Calu3 (cell line): ENCODE data around the gene IER2. TPM values are rescaled to one million over a fixed set of nuclear protein-coding genes. Genes with fewer than 3 reads are reported as not detected.

Source experiments
- BruUV-seq: library from RNA; stranded (reverse); fragments of 400-500 nt; replicated peaks from 2 replicates; lab custom pipeline; 2021; lab: Mats Ljungman, UMichigan
- CTCF ChIA-PET: fragments of 300-600 bp; sonication (Branson Sonifier 250); formaldehyde crosslinking; loops from one replicate; lab custom pipeline; 2022; ENCODE audit warnings: antibody characterized with exemption; lab: Charles Lee
- DNase-seq: peaks from one replicate; pipeline ENCODE4 v3.0.0; 2022
- H3K27ac Mint-ChIP-seq: one replicate; pipeline ENCODE4 v1.8.0; 2022; ENCODE audit warnings: mixed read lengths; ENCODE audit not compliant: unreplicated experiment
- H3K27me3 Mint-ChIP-seq: one replicate; pipeline ENCODE4 v1.8.0; 2022; ENCODE audit warnings: mixed read lengths; ENCODE audit not compliant: unreplicated experiment
- H3K36me3 Mint-ChIP-seq: one replicate; pipeline ENCODE4 v1.8.0; 2022; ENCODE audit warnings: mild to moderate bottlenecking, moderate library complexity, mixed read lengths; ENCODE audit not compliant: insufficient read depth, unreplicated experiment
- H3K4me1 Mint-ChIP-seq: one replicate; pipeline ENCODE4 v1.8.0; 2022; ENCODE audit warnings: mild to moderate bottlenecking, low read depth, mixed read lengths; ENCODE audit not compliant: unreplicated experiment
- H3K4me3 Mint-ChIP-seq: one replicate; pipeline ENCODE4 v1.8.0; 2022; ENCODE audit warnings: mild to moderate bottlenecking, low read depth, moderate library complexity, mixed read lengths; ENCODE audit not compliant: unreplicated experiment
- H3K9me3 Mint-ChIP-seq: one replicate; pipeline ENCODE4 v1.8.0; 2022; ENCODE audit warnings: low read depth, mixed read lengths; ENCODE audit not compliant: unreplicated experiment
- intact Hi-C: fragments of 100-400 bp; cut with micrococcal nuclease; formaldehyde crosslinking; loops from one replicate; pipeline ENCODE4 v1.10.0; 2022; ENCODE audit not compliant: unreplicated experiment
- total RNA-seq: library from RNA; stranded (reverse); gene quantifications from 2 replicates; pipeline ENCODE4 v1.2.3, GENCODE V29; 2022
- TF ChIP-seq, protein P1 (sequence below): fragments of 200-600 bp; IDR thresholded peaks from one replicate; pipeline ENCODE4 v1.8.0; 2022; ENCODE audit warnings: antibody characterized with exemption; ENCODE audit not compliant: unreplicated experiment

The IER2 gene
- total RNA-seq, 1 experiment from 2014 or later = 96.3 TPM

DNA sequence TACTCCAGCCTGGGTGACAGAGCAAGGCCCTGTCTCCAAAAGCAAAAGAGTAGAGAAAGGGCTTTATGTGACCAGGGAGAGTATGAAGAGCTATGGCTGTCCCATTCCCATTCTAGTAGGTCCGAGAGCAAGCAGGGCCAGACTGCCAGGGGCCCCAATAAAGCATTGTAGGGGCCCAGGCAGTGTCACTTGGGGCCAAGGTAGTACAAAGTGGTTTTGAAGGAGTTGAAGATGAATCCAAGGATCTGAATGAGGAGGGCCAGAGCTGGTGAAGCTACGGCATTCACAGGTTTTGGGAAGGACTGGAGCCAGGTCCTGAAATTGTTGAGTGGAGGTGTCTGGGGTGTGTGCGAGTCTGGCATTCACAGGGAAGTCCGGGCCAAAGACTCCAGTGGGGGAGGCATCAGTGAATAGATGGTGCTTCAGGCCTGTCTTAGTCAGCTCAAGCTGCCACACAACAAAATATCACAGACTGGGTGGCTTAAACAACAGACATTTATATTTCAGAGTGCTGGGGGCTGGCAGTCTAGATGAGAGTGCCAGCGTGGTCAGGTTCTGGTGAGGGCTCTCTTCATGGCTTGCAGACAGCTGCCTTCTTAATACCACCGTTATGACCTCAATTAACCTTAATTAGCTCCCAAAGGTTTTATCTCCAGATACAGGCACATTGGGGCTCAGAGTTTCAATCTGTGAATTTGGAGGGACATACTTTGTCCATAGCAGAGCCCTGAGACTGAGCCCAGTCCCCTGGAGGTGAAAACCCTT is 22.2 kb upstream of the IER2 start:
- H3K4me3 Mint-ChIP-seq = no peak overlapping the region
- H3K4me1 Mint-ChIP-seq = peaks cover 8% of the 10 kb centered on the region
- BruUV-seq = no TSS peak
- no peaks in the 10 kb centered on the region for H3K9me3 Mint-ChIP-seq
- H3K27me3 Mint-ChIP-seq = no peaks in the 10 kb centered on the region
- intact Hi-C loops = no loop called here
- no peak for DNase-seq
- H3K27ac Mint-ChIP-seq = peak overlapping the region; percentile 48
- TF ChIP-seq, protein P1, sequence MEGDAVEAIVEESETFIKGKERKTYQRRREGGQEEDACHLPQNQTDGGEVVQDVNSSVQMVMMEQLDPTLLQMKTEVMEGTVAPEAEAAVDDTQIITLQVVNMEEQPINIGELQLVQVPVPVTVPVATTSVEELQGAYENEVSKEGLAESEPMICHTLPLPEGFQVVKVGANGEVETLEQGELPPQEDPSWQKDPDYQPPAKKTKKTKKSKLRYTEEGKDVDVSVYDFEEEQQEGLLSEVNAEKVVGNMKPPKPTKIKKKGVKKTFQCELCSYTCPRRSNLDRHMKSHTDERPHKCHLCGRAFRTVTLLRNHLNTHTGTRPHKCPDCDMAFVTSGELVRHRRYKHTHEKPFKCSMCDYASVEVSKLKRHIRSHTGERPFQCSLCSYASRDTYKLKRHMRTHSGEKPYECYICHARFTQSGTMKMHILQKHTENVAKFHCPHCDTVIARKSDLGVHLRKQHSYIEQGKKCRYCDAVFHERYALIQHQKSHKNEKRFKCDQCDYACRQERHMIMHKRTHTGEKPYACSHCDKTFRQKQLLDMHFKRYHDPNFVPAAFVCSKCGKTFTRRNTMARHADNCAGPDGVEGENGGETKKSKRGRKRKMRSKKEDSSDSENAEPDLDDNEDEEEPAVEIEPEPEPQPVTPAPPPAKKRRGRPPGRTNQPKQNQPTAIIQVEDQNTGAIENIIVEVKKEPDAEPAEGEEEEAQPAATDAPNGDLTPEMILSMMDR = no peak
- H3K36me3 Mint-ChIP-seq = peaks cover 11% of the 10 kb centered on the region
- CTCF ChIA-PET = interaction anchor here (0.6 kb wide), 1 partner anchor 724 kb away, joined by 6 read pairs; no protein-coding TSS in a partner anchor

DNA sequence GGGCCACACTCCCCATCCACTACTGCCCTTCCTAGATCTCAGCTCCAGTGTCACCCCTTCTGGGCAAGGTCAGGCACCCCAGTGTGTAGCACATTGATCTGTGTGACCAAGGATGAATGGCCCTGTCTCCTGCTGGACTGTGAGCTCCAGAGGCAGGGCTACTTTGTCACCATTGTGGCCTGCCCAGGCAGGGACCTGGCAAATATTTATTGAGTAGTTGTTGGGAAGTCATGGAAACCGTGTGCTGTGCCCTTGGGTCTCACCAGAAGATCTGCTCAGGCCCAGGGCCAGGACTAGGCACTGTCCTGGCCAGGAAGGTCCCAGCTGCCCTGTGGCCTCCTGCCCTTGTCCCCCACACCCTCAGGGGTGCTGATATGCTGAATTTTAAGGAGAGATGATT is 21.6 kb upstream of the IER2 start:
- CTCF ChIA-PET = interaction anchor here (0.8 kb wide), 1 partner anchor 21 kb away, joined by 5 read pairs; the partner anchor contains the start of genes IER2 and STX10
- TF ChIP-seq, protein P1 = no peak
- BruUV-seq = no TSS peak
- Mint-ChIP-seq H3K36me3 (peaks cover 11% of the 10 kb centered on the region), H3K4me3 (no peak overlapping the region), H3K4me1 (peaks cover 8% of the 10 kb centered on the region), H3K9me3 (no peaks in the 10 kb centered on the region), H3K27me3 (no peaks in the 10 kb centered on the region), H3K27ac (no peak overlapping the region)
- DNase-seq = no peak
- intact Hi-C loops = no loop called here

DNA sequence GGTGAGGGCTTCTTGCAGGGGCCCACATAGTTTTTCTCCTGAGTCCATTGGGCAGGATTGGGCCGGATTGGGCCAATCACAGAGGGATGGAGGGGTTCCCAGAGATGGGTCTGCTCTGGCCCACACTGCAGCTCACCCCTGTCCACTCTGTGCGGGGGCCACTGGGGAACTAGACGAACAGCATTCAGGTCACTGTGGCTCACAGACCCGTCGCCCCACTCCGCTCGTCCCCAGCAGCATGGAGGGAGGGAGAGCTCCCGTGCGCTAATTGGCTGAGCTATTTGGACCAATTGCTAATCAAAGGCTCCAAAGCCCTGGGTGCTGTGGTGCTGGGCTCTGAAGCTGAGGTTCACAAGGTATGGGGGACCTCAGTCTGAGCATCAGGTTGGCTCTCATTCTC is 20.8 kb upstream of the IER2 start:
- Mint-ChIP-seq H3K9me3 (no peaks in the 10 kb centered on the region), H3K27me3 (no peaks in the 10 kb centered on the region), H3K36me3 (peaks cover 11% of the 10 kb centered on the region), H3K4me1 (peaks cover 8% of the 10 kb centered on the region), H3K27ac (no peak overlapping the region), H3K4me3 (no peak overlapping the region)
- TF ChIP-seq, protein P1 = no peak
- DNase-seq = no peak
- no TSS peak for BruUV-seq
- CTCF ChIA-PET = interaction anchor here (0.8 kb wide), 1 partner anchor 20 kb away, joined by 5 read pairs; the partner anchor contains the start of genes IER2 and STX10
- intact Hi-C loops = no loop called here

DNA sequence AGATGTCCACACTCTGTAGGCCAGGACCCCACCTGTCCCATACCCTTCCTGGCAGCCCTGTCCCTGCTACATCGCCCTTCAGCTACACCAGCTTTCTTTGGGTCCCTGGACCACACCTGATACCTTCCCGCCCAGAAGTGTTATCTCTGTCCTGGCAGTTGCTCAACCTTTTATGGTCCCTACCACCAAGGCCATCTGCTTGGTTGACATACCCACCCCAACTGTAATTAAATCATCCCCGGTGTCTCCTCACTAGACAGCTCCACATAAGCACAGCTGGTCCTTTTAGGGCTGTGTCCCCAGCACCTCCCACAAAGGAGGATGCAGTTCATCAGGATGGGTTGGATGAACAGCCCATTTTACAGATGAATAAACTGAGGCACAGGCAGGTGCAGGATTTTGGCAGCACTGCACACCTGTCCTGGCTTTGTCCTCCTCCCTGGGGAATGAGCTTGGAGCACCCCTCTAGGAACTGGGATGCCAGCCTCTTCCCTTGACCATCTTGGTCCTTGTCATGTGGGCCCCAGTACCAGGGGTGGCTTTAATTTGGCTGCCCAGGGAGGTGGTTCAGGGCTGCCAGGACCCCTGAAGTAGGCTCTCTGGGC is 19.2 kb upstream of the IER2 start:
- H3K27me3 Mint-ChIP-seq = no peaks in the 10 kb centered on the region
- peaks cover 11% of the 10 kb centered on the region for H3K36me3 Mint-ChIP-seq
- intact Hi-C loops = no loop called here
- peaks cover 8% of the 10 kb centered on the region for H3K4me1 Mint-ChIP-seq
- no peak for DNase-seq
- TF ChIP-seq, protein P1 = no peak
- no TSS peak for BruUV-seq
- CTCF ChIA-PET = interaction anchor here (0.7 kb wide), 2 partner anchors 70 to 716 kb away, joined by 3 to 4 read pairs; no protein-coding TSS in a partner anchor
- H3K4me3 Mint-ChIP-seq = no peak overlapping the region
- H3K27ac Mint-ChIP-seq = no peak overlapping the region
- no peaks in the 10 kb centered on the region for H3K9me3 Mint-ChIP-seq
